GM21526 (cell line): ENCODE data around the gene FRMD8.
A peak's percentile ranks its signal among the peaks of the same experiment; 100 is the strongest.

Experiments used
- ATAC-seq: cut with Tn5 transposase; IDR thresholded peaks from one replicate; pipeline ENCODE4 v1.9.1; 2021; ENCODE audit warnings: moderate library complexity; ENCODE audit not compliant: unreplicated experiment, low FRiP score

Gene FRMD8

DNA sequence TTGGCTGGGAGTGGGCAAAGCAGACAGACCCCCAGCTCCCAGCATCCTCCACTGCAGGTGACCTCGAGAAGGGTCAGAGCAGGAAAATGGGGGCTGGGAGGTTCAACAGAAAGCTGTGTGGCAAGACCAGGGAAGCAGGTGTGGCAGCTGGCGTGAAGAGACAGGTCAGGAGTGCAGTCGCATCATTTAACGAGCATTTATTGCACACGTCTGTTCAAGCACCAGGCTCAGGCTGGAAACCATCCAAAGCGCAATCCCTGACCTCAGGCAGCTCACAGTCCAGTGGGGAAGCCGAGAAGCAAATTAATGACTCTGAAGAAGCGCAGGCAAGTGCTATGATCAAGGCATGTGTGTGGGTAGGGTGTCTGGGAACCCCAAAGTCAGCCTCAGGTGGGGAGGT lies 11.4 kb upstream of the FRMD8 start:
- no peak for ATAC-seq

- no peak for ATAC-seq
Measured at GRCh38 chr11:65376138-65376713, 10.2 kb upstream of the FRMD8 start.

GRCh38 chr11:65377036-65377435 lies 9.4 kb upstream of the FRMD8 start:
- no peak for ATAC-seq

DNA sequence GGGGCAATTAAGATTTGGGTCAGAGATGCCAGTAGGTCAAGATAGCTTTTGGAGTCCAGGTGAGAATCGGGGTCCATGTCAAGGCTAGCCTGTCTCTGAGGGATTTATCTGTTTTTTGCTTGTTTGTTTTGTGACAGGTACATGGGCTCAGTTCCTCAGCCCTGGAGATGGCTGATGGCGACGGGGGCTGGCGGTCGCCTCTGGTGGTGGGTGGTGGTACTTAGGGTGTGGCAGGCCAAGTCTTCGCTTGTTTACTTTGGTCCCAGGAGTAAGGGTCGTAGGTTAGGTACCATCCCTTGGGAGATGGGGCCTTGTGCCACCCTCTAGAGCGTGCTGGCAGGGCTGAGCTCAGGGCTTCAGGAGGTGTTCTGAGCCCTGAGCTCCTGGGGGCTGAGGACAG lies 8.7 kb upstream of the FRMD8 start:
- no peak for ATAC-seq

GRCh38 chr11:65378208-65378927 lies 8.1 kb upstream of the FRMD8 start:
- ATAC-seq: no peak

- no peak for ATAC-seq
Measured at GRCh38 chr11:65378928-65379638, 7.4 kb upstream of the FRMD8 start.

DNA sequence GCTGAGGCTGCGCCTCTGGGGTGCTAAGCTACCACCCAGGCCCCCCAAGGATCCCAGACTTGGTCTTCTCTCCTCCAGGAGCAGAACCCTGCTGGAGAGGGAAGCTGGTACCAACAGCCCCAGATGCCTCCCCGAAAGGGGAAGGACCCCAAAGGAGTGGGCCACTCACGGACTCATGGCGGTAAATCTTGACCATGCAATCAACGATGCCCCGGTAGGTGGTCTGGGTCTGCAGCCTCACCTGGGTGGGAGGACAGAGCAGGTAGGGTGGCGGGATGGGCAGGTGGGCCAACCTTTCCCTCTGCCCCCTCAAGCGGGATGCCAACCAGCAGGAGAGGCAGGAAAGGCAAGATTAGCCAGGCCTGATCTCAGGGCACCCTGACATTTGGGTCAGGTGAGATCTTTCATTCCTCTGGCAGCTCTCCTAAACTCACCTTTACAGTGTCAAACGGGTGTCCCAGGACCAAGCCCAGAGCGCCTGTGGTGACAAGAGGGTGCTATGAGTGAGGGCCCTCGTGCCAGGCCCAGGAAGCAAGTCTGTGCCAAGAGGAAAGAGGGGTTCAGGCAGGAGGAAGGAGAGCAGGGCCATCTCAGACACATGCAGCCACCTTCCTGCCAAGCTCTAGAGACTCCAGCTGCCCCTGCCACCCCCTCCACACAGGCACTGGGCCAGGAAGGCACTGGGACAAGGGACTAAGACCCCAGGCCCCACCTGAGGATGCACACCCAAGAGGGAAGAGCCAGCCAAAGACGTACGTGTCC lies 6.6 kb upstream of the FRMD8 start:
- ATAC-seq: no peak

- no peak for ATAC-seq
Measured at GRCh38 chr11:65380460-65381119, 5.8 kb upstream of the FRMD8 start.

- no peak for ATAC-seq
Measured at GRCh38 chr11:65381716-65382032, 4.8 kb upstream of the FRMD8 start.

DNA sequence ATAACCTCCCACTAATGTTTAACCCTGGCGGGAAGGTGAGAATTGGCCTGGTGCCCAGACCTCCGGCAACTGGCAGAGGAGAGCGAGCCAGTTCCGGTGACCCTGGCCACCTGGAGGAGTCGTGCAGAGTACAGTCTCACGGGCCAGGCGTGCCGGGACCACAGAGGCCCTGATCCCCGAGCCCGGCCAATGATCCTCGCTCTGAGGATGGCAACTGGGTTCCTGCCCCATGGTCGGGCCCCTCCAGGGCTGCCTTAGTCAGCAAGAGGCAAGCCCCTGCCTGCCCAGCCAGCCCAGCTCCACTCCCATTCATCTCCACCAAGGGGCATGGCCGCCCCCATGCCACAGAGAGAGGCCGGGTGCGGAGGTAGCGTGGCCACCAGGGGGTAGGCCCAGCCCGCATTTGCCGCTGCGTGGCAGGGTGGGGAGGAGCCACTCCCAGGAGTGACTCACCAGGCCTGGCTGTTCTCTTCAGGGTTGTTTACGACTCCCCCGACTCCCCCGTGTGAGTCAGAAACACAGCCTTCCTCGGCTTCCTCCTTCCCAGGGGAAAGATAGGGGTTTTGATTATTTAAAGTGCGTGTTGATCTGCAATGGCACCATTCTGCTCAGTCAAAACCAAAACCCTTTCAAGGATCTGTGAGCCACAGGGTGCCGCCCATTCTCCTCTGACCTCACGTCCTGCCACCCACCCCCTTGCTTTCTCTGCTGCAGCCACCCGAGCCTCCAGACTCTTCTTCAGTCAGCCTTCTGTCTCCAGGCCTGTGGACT lies 4.2 kb upstream of the FRMD8 start, which contains the start of gene SLC25A45:
Gene SLC25A45, minus strand, starts transcription at position 614 of the 771 bp plus-strand sequence. CDS start 695 bp downstream, outside the sequence.
- peak; percentile 54 for ATAC-seq

- no peak for ATAC-seq
Measured at GRCh38 chr11:65382804-65383368, 3.6 kb upstream of the FRMD8 start.

DNA sequence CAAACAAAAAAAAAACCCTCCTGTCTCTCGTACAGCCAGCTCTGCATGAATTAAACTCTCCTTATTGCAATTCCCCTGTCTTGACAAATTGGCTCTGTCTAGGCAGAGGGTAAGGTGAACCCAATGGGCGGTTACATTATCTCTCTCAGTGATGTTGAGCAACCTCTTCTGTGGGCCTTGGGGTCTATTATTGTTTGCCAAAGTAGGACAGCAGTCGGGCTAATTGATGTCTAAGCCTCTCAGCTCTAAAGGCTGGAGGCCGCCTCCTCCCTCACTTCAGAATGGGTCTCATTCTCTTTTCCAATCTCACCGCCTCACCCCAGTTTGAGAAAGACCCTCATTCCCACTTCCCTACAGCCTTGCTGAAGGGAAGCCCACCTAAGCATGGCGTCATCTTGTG lies 2.7 kb upstream of the FRMD8 start:
- no peak for ATAC-seq

GRCh38 chr11:65384301-65384889 lies 2.0 kb upstream of the FRMD8 start:
- ATAC-seq: no peak

GRCh38 chr11:65388731-65389130 lies 2.3 kb downstream of the FRMD8 start:
- ATAC-seq: no peak

- ATAC-seq: no peak
Measured at GRCh38 chr11:65389294-65389980, 3.0 kb downstream of the FRMD8 start.

DNA sequence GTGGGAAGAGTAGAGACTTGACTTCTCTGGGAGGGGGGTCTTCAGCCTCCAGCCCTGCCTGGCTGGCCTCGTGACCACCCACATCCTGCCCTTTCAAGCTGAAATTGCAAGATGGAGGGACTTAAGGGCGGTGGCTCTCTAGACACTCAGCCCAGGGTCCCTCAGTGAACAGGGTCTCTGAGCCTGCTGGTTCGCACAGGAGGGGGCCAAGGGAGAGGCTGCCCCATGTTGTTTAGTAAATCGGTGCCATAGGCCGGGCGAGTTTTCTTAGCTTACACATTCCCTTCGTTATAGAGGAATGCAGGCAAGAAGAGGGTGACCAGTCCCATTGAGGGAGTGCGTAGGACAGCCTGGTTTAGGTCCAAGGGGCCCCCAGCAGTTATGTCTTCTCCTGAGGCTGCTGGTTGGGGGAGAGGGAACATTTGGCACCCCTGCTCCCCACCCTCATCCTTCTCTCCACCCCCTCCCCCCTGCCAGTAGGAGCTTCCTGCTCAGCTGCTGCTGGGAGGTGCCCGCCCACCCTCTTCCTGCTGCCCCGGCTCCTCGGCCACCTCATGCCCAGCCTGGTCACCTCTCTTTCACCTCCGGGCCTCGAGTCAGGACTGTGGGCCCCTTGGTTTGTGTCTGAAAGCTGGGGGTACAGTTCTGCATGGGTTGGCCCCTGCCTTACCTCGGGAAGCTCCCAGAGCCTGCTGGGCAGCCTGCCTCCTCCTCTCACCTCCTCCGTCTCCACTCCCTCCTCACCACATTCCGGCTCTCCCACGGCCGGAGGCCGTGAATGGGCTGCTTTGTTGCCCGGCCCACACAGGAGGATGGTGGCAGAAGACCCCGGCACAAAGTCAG lies 3.9 kb downstream of the FRMD8 start:
- no peak for ATAC-seq

DNA sequence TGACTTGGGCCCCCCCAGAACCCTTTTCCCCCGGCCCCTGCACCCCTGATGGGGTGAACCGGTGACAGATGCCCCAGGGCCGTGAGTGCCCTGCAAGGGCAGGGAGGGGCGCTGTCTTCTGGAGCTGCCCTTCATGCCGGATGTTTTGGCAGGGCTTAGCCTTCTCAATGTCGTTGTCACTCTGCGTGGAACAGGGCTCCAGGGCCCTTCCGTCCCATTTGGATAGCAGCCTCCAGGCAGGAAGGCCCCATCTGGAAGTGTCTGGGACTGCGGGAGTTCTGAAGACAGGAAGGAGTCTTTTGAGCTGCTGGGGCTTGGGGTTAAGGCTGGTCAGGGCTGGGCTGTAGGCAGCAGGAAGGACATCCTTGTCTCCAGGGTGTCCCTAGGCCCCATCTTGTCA lies 4.6 kb downstream of the FRMD8 start:
- no peak for ATAC-seq
